ENCODE measurements around the gene ZCCHC24.

Gene ZCCHC24

GRCh38 chr10:79434821-79435251, 10.6 kb downstream of the ZCCHC24 start:
- no peaks in the 10 kb centered on the region for H3K27me3 ChIP-seq (ENCODE audit: control insufficient read depth, insufficient read depth, low read length)
- H3K4me3 ChIP-seq (ENCODE audit: low read length), result no peak overlapping the region
- no peak overlapping the region for H3K9ac ChIP-seq (ENCODE audit: low read length)
- H3K27ac ChIP-seq (ENCODE audit: low read length), result no peak overlapping the region
- no peaks in the 10 kb centered on the region for H3K9me3 ChIP-seq (ENCODE audit: control insufficient read depth, low read depth, low read length)
- H3K36me3 ChIP-seq (ENCODE audit: control insufficient read depth, low read depth, low read length), result no peaks in the 10 kb centered on the region
- peaks cover 4% of the 10 kb centered on the region for H3K4me1 ChIP-seq (ENCODE audit: control insufficient read depth, low read depth, low read length)

GRCh38 chr10:79434223-79434687, 11.2 kb downstream of the ZCCHC24 start:
- H3K9me3 ChIP-seq (ENCODE audit: control insufficient read depth, low read depth, low read length), result no peaks in the 10 kb centered on the region
- no peak overlapping the region for H3K9ac ChIP-seq (ENCODE audit: low read length)
- no peaks in the 10 kb centered on the region for H3K27me3 ChIP-seq (ENCODE audit: control insufficient read depth, insufficient read depth, low read length)
- H3K4me1 ChIP-seq (ENCODE audit: control insufficient read depth, low read depth, low read length), result peaks cover 4% of the 10 kb centered on the region
- no peak overlapping the region for H3K4me3 ChIP-seq (ENCODE audit: low read length)
- H3K36me3 ChIP-seq (ENCODE audit: control insufficient read depth, low read depth, low read length), result no peaks in the 10 kb centered on the region
- H3K27ac ChIP-seq (ENCODE audit: low read length), result no peak overlapping the region

- H3K27ac ChIP-seq (ENCODE audit: low read length), result no peak overlapping the region
- peaks cover 4% of the 10 kb centered on the region for H3K4me1 ChIP-seq (ENCODE audit: control insufficient read depth, low read depth, low read length)
- H3K36me3 ChIP-seq (ENCODE audit: control insufficient read depth, low read depth, low read length), result no peaks in the 10 kb centered on the region
- no peak overlapping the region for H3K4me3 ChIP-seq (ENCODE audit: low read length)
- no peaks in the 10 kb centered on the region for H3K9me3 ChIP-seq (ENCODE audit: control insufficient read depth, low read depth, low read length)
- H3K9ac ChIP-seq (ENCODE audit: low read length), result no peak overlapping the region
- H3K27me3 ChIP-seq (ENCODE audit: control insufficient read depth, insufficient read depth, low read length), result no peaks in the 10 kb centered on the region
Measured at GRCh38 chr10:79433324-79434222, 11.9 kb downstream of the ZCCHC24 start.

- Histone ChIP-seq H3K4me3 (ENCODE audit: low read length) (no peak overlapping the region), H3K9ac (ENCODE audit: low read length) (no peak overlapping the region), H3K4me1 (ENCODE audit: control insufficient read depth, low read depth, low read length) (peaks cover 4% of the 10 kb centered on the region), H3K36me3 (ENCODE audit: control insufficient read depth, low read depth, low read length) (no peaks in the 10 kb centered on the region), H3K9me3 (ENCODE audit: control insufficient read depth, low read depth, low read length) (no peaks in the 10 kb centered on the region), H3K27me3 (ENCODE audit: control insufficient read depth, insufficient read depth, low read length) (no peaks in the 10 kb centered on the region), H3K27ac (ENCODE audit: low read length) (no peak overlapping the region)
Measured at GRCh38 chr10:79431891-79432831, 13.3 kb downstream of the ZCCHC24 start.

- no peak overlapping the region for H3K4me3 ChIP-seq (ENCODE audit: low read length)
- no peaks in the 10 kb centered on the region for H3K9me3 ChIP-seq (ENCODE audit: control insufficient read depth, low read depth, low read length)
- no peaks in the 10 kb centered on the region for H3K36me3 ChIP-seq (ENCODE audit: control insufficient read depth, low read depth, low read length)
- peaks cover 4% of the 10 kb centered on the region for H3K4me1 ChIP-seq (ENCODE audit: control insufficient read depth, low read depth, low read length)
- H3K27me3 ChIP-seq (ENCODE audit: control insufficient read depth, insufficient read depth, low read length), result no peaks in the 10 kb centered on the region
- H3K27ac ChIP-seq (ENCODE audit: low read length), result no peak overlapping the region
- no peak overlapping the region for H3K9ac ChIP-seq (ENCODE audit: low read length)
Measured at GRCh38 chr10:79431428-79431827, 14.0 kb downstream of the ZCCHC24 start.

GRCh38 chr10:79430936-79431335, 14.5 kb downstream of the ZCCHC24 start:
- no peak overlapping the region for H3K9ac ChIP-seq (ENCODE audit: low read length)
- no peaks in the 10 kb centered on the region for H3K9me3 ChIP-seq (ENCODE audit: control insufficient read depth, low read depth, low read length)
- peaks cover 4% of the 10 kb centered on the region for H3K4me1 ChIP-seq (ENCODE audit: control insufficient read depth, low read depth, low read length)
- no peaks in the 10 kb centered on the region for H3K36me3 ChIP-seq (ENCODE audit: control insufficient read depth, low read depth, low read length)
- no peaks in the 10 kb centered on the region for H3K27me3 ChIP-seq (ENCODE audit: control insufficient read depth, insufficient read depth, low read length)
- H3K27ac ChIP-seq (ENCODE audit: low read length), result no peak overlapping the region
- H3K4me3 ChIP-seq (ENCODE audit: low read length), result no peak overlapping the region

- H3K27ac ChIP-seq (ENCODE audit: low read length), result no peak overlapping the region
Measured at GRCh38 chr10:79430325-79430905, 15.0 kb downstream of the ZCCHC24 start.

GRCh38 chr10:79429751-79430150, 15.7 kb downstream of the ZCCHC24 start:
- H3K36me3 ChIP-seq (ENCODE audit: control insufficient read depth, low read depth, low read length), result no peaks in the 10 kb centered on the region
- H3K4me1 ChIP-seq (ENCODE audit: control insufficient read depth, low read depth, low read length), result no peaks in the 10 kb centered on the region
- H3K4me3 ChIP-seq (ENCODE audit: low read length), result no peak overlapping the region
- no peaks in the 10 kb centered on the region for H3K27me3 ChIP-seq (ENCODE audit: control insufficient read depth, insufficient read depth, low read length)
- H3K9ac ChIP-seq (ENCODE audit: low read length), result no peak overlapping the region
- H3K9me3 ChIP-seq (ENCODE audit: control insufficient read depth, low read depth, low read length), result no peaks in the 10 kb centered on the region
- H3K27ac ChIP-seq (ENCODE audit: low read length), result no peak overlapping the region

More at GRCh38 chr10:79430325-79430905, 15.0 kb downstream of the ZCCHC24 start:
- Histone ChIP-seq H3K9ac (ENCODE audit: low read length) (no peak overlapping the region), H3K4me3 (ENCODE audit: low read length) (no peak overlapping the region), H3K36me3 (ENCODE audit: control insufficient read depth, low read depth, low read length) (no peaks in the 10 kb centered on the region), H3K9me3 (ENCODE audit: control insufficient read depth, low read depth, low read length) (no peaks in the 10 kb centered on the region), H3K4me1 (ENCODE audit: control insufficient read depth, low read depth, low read length) (peaks cover under 1% of the 10 kb centered on the region), H3K27me3 (ENCODE audit: control insufficient read depth, insufficient read depth, low read length) (no peaks in the 10 kb centered on the region)

GRCh38 chr10:79427965-79428364, 17.5 kb downstream of the ZCCHC24 start:
- Histone ChIP-seq H3K27me3 (ENCODE audit: control insufficient read depth, insufficient read depth, low read length) (no peaks in the 10 kb centered on the region), H3K9me3 (ENCODE audit: control insufficient read depth, low read depth, low read length) (no peaks in the 10 kb centered on the region), H3K27ac (ENCODE audit: low read length) (no peak overlapping the region), H3K9ac (ENCODE audit: low read length) (no peak overlapping the region), H3K4me1 (ENCODE audit: control insufficient read depth, low read depth, low read length) (no peaks in the 10 kb centered on the region), H3K36me3 (ENCODE audit: control insufficient read depth, low read depth, low read length) (no peaks in the 10 kb centered on the region), H3K4me3 (ENCODE audit: low read length) (no peak overlapping the region)

GRCh38 chr10:79425074-79425532, 20.3 kb downstream of the ZCCHC24 start:
- Histone ChIP-seq H3K4me3 (ENCODE audit: low read length) (no peak overlapping the region), H3K9me3 (ENCODE audit: control insufficient read depth, low read depth, low read length) (no peaks in the 10 kb centered on the region), H3K4me1 (ENCODE audit: control insufficient read depth, low read depth, low read length) (no peaks in the 10 kb centered on the region), H3K27me3 (ENCODE audit: control insufficient read depth, insufficient read depth, low read length) (no peaks in the 10 kb centered on the region), H3K27ac (ENCODE audit: low read length) (no peak overlapping the region), H3K36me3 (ENCODE audit: control insufficient read depth, low read depth, low read length) (no peaks in the 10 kb centered on the region), H3K9ac (ENCODE audit: low read length) (no peak overlapping the region)

All from iPS-18a (cell line).